NT2/D1 (cell line): ENCODE results near the gene CRIP3.

Experiments
- YY1 ChIP-seq: IDR thresholded peaks from 2 replicates; pipeline ENCODE4 v1.6.1; 2011; ENCODE audit not compliant: insufficient read length, insufficient read depth
- ZNF274 ChIP-seq: IDR thresholded peaks from 2 replicates; pipeline ENCODE4 v1.6.1; 2011; ENCODE audit warnings: mild to moderate bottlenecking, low read depth, low read length

DNA sequence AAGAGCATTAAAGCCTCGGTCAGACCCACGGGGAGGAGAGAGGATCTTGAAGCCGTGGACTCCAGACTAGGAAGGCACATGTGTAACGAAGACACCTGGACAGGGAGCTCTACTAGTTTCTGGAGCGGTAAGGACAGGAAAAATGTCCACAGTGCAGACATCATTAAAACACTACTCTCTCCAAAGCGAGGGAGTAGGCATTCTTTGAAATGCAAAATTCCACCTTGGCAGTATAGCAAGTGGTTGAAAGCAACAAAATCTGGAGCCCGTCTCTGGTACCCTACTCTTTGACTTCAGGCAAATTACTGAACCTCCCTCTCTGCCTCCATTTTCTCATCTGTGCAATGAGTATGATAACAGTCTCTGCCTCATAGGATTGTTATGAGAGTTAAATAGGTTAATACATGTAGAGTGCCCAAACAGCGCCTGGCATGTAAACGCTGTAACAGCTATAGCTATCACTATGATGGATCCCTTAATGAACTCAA, 408 bp upstream of the CRIP3 start:
- TF ChIP-seq ZNF274, result no peak
- TF ChIP-seq YY1, result no peak
